Measurements from ENCODE around the gene NOP53. TPM values are rescaled to one million over a fixed set of nuclear protein-coding genes. Genes with fewer than 3 reads are reported as not detected.
A peak's percentile ranks its signal among the peaks of the same experiment; 100 is the strongest.
"Not testable (repeated sequence)": the region's sequence is repeated elsewhere in the genome, so short reads cannot be mapped to it uniquely, and the experiment has no call there.

The NOP53 gene
- total RNA-seq, 6 experiments from 2014 or later: 73.6 to 105 (median 79.4) TPM

DNA sequence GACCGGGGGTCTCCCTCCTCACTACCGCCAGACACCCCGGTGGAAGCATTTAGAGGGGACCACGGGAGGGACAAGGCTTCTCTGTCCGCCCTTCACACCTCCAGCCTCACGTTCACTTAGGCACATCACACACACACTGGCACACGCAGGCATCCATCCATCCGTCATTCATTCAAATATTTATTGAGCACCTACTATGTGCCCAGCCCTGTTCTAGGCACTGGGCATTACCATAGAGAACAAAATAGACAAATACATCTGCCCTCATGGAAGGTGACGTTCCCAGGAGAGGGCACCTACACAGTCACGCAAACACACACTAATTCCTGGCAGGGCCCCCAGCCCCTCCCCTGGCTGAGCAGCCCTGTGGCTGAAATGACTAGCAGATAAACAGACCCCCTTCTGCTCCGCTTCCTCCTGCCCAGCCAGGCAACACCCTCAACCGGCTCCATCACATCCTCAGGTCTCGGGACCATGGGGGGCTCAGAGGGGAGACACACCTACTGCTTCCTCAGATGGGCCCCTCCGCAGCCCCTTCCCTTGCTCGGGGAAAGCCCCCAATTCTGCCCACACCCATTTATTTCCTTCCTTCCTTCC, 3.7 kb upstream of the NOP53 start:
- no peak overlapping the region for H3K27ac ChIP-seq
- no peaks in the 10 kb centered on the region for H3K9me3 ChIP-seq
- H3K4me1 ChIP-seq: peaks cover 0 to 23% (median 6%) of the 10 kb centered on the region in 4 donors
- no peak overlapping the region for H3K4me3 ChIP-seq
- TF ChIP-seq, protein P1, sequence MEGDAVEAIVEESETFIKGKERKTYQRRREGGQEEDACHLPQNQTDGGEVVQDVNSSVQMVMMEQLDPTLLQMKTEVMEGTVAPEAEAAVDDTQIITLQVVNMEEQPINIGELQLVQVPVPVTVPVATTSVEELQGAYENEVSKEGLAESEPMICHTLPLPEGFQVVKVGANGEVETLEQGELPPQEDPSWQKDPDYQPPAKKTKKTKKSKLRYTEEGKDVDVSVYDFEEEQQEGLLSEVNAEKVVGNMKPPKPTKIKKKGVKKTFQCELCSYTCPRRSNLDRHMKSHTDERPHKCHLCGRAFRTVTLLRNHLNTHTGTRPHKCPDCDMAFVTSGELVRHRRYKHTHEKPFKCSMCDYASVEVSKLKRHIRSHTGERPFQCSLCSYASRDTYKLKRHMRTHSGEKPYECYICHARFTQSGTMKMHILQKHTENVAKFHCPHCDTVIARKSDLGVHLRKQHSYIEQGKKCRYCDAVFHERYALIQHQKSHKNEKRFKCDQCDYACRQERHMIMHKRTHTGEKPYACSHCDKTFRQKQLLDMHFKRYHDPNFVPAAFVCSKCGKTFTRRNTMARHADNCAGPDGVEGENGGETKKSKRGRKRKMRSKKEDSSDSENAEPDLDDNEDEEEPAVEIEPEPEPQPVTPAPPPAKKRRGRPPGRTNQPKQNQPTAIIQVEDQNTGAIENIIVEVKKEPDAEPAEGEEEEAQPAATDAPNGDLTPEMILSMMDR (IDR thresholded peaks at IDR 0.05): no peak
- TF ChIP-seq POLR2A (IDR thresholded peaks at IDR 0.05): no peak
- peaks cover 0 to 1% (median 0%) of the 10 kb centered on the region in 4 donors for H3K36me3 ChIP-seq
- H3K27me3 ChIP-seq: no peaks in the 10 kb centered on the region
- no peak for ATAC-seq
- no peak for DNase-seq
- WGBS (ENCODE audit: insufficient coverage, low coverage, low lambda C conversion rate, missing lambda C conversion rate): 68% methylated on average over 5 of the region's 15 CpGs
- intact Hi-C loops (cut with DNase I): no loop called here

DNA sequence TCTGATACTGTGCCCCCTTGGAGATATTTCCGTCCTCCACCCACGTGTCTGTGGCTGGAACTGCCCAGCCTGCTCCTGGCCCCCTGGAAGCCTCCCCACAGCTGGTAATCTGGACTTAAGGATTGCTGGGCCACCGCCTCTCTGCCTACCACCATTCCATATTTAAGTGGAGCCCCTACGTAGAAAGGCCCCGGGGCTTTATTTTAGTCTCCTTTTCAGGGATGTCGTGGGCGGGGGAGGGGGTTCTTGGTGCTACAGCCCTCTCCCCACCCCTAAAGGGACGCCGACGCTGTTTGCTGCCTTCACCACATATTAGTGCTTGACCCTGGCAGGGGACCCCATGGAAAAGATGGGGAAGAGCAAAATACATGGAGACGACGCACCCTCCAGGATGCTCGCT, 2.7 kb upstream of the NOP53 start:
- TF ChIP-seq POLR2A (IDR thresholded peaks at IDR 0.05): no peak
- TF ChIP-seq, protein P1 (IDR thresholded peaks at IDR 0.05): no peak
- DNase-seq (no peak), ATAC-seq (no peak)
- Histone ChIP-seq H3K9me3 (no peaks in the 10 kb centered on the region), H3K27me3 (no peaks in the 10 kb centered on the region), H3K36me3 (peaks cover 0 to 5% (median 0%) of the 10 kb centered on the region in 4 donors), H3K4me1 (peaks cover 0 to 26% (median 9%) of the 10 kb centered on the region in 4 donors), H3K27ac (peak overlapping the region; percentile 82 to 88 (median 87)), H3K4me3 (peak overlapping the region in 2 of 3 donors; percentile 48)
- WGBS (ENCODE audit: insufficient coverage, low coverage, low lambda C conversion rate, missing lambda C conversion rate): 64% methylated on average over 6 of the region's 13 CpGs
- intact Hi-C loops (cut with DNase I): no loop called here

DNA sequence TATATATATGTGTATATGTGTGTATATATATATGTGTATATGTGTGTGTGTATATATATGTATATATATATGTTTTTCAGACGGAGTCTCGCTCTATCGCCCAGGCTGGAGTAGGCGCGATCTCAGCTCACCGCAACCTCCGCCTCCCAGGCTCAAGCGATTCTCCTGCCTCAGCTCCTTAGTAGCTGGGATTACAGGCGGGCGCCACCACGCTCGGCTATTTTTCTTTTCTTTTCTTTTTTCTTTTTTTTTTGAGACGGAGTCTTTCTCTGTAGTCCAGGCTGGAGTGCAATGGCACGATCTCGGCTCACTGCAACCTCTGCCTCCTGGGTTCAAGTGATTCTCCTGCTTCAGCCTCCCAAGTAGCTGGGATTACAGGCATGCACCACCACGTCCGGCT, 783 bp downstream of the NOP53 start:
- ATAC-seq; intact Hi-C loops (cut with DNase I); H3K9me3 ChIP-seq; H3K27me3 ChIP-seq; DNase-seq: not testable (repeated sequence)
- peak overlapping the region in 2 of 3 donors; percentile 96 to 98 for H3K27ac ChIP-seq
- peaks cover 0 to 26% (median 9%) of the 10 kb centered on the region in 4 donors for H3K4me1 ChIP-seq
- WGBS (ENCODE audit: insufficient coverage, low coverage, low lambda C conversion rate, missing lambda C conversion rate): 27% methylated on average over 5 of the region's 17 CpGs
- peaks cover 0 to 27% (median 20%) of the 10 kb centered on the region in 4 donors for H3K36me3 ChIP-seq
- H3K4me3 ChIP-seq: peak overlapping the region; percentile 74 to 95 (median 85)

DNA sequence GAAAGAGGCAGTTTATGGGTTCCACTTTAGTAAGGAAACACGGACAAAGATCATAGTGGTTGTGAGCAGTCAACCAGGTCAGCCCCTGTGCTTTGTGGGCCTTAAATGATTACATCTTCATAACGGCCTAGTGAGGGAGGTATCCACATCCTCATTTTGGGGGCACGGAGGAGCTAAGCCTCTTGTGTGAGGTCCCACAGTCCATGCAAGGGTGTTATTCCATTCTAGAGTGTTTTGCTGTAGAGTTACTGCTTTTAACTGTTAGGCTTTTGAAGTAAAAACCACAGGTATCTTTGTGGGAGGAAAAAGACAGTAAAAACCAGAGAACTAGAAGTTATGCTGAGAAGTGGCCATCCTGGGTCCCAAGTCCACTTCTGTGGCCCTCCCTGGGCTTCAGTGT, 4.0 kb downstream of the NOP53 start:
- H3K9me3 ChIP-seq: no peaks in the 10 kb centered on the region
- H3K27ac ChIP-seq: no peak overlapping the region
- H3K4me1 ChIP-seq: peaks cover 0 to 19% (median 7%) of the 10 kb centered on the region in 4 donors
- TF ChIP-seq, protein P1 (IDR thresholded peaks at IDR 0.05): no peak
- TF ChIP-seq POLR2A (IDR thresholded peaks at IDR 0.05): no peak
- intact Hi-C loops (cut with DNase I): no loop called here
- ATAC-seq (no peak), DNase-seq (no peak)
- H3K4me3 ChIP-seq: no peak overlapping the region
- no peaks in the 10 kb centered on the region for H3K27me3 ChIP-seq
- peaks cover 0 to 55% (median 39%) of the 10 kb centered on the region in 4 donors for H3K36me3 ChIP-seq
- WGBS (ENCODE audit: insufficient coverage, low coverage, low lambda C conversion rate, missing lambda C conversion rate): 80% methylated on average over 2 of the region's 3 CpGs

DNA sequence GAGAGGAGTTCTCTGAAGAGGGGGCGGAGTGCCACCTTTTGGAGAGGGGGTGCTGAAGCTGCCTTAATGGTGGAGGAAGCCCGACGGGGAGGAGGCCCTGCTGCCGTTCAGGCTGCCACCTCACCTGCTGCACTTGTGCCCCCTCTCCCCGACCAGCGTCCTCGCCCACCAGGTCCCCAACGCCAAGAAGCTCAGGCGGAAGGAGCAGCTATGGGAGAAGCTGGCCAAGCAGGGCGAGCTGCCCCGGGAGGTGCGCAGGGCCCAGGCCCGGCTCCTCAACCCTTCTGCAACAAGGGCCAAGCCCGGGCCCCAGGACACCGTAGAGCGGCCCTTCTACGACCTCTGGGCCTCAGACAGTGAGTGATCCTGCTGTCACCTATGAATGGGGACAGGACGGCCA, 5.4 kb downstream of the NOP53 start:
- no peak for TF ChIP-seq POLR2A (IDR thresholded peaks at IDR 0.05)
- TF ChIP-seq, protein P1 (IDR thresholded peaks at IDR 0.05): no peak
- no CpG with 5 or more reads among the region's 18 CpGs for WGBS (ENCODE audit: insufficient coverage, low coverage, low lambda C conversion rate, missing lambda C conversion rate)
- Histone ChIP-seq H3K4me3 (no peak overlapping the region), H3K4me1 (peaks cover 0 to 14% (median 6%) of the 10 kb centered on the region in 4 donors), H3K9me3 (no peaks in the 10 kb centered on the region), H3K27me3 (no peaks in the 10 kb centered on the region), H3K27ac (no peak overlapping the region), H3K36me3 (peaks cover 0 to 63% (median 40%) of the 10 kb centered on the region in 4 donors)
- no peak for DNase-seq
- no peak for ATAC-seq
- intact Hi-C loops (cut with DNase I): no loop called here

Data from right lobe of liver (tissue), 6 donors.